Activated naive CD8-positive, alpha-beta T cell treated with anti-CD3 and anti-CD28 coated beads, Interleukin-2, amount 10 ng/mL, durations not matched to agents 7 days and 5 days (primary cell): ENCODE data around the gene SYT15B. TPM values are rescaled to one million over a fixed set of nuclear protein-coding genes. Genes with fewer than 3 reads are reported as not detected.

ENCODE experiments used
- total RNA-seq, 2 experiments: library from RNA; stranded (reverse); gene quantifications; one replicate each; pipeline ENCODE4 v1.2.3, GENCODE V29; 2021

SYT15B gene
- total RNA-seq, 2 experiments from 2014 or later = 0.47 TPM; not detected in 1

Other genes starting within 250 kb of the SYT15B start
- 1 to 10 TPM; 4.3 to 4.9 TPM for gene AGAP9, start 240.0 kb downstream of the SYT15B start, total RNA-seq
- gene NPY4R2, start 155.1 kb upstream of the SYT15B start, total RNA-seq = not detected
- not detected for gene FAM25C, start 236.2 kb upstream of the SYT15B start, total RNA-seq